ENCODE measurements around the gene TICAM2. TPM values are rescaled to one million over a fixed set of nuclear protein-coding genes. Genes with fewer than 3 reads are reported as not detected.
A peak's percentile ranks its signal among the peaks of the same experiment; 100 is the strongest.

Gene TICAM2
- total and polyA plus RNA-seq, 9 of the 15 experiments (the other 6 are each of a cell fraction or from before 2014, with no cell fraction given) = 0.15 to 1.8 (median 0.98) TPM

DNA sequence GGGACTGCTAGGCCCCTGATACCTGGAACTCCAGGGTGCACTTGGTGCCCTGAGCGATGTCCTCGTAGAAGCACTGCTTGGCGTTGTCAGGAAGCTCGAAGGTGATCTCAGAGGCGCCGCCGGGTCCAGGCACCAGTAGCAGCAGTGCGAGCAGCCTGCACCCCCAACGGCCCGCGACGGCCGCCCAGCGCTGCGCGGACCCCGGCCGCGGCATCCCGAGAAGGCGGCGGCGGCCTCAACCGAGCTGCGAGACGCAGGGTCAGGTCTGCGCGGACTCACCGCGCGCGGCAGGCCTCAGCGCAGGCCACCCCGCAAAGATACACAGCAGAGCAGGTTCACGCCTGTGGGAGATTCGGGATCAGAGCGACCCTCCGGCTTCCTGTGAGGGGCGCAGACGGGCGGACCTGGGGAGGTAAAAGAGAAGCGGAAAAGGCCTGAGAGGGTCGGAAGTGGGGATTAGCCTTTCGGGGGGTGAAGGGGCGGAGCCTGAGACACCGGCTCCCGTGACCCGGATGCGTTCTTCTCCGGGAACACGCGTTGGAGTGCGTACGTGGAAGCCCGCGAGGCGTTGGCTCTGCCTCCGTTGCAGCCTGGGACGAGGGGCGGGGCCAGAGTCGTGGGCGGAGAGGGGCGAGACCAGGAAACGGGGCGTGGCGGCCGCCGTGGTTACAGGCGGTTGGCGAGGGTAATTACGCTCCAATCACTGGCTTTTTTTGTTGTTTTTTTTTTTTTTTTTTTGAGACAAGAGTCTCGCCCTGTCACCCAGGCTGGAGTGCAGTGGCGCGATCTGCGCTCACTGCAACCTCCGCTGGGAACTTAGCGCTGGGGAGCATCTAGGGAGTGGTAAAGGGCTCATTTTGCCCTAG, 23.5 kb upstream of the TICAM2 start, which contains the start of gene TMED7 (continued):
- TF ChIP-seq, protein P1, sequence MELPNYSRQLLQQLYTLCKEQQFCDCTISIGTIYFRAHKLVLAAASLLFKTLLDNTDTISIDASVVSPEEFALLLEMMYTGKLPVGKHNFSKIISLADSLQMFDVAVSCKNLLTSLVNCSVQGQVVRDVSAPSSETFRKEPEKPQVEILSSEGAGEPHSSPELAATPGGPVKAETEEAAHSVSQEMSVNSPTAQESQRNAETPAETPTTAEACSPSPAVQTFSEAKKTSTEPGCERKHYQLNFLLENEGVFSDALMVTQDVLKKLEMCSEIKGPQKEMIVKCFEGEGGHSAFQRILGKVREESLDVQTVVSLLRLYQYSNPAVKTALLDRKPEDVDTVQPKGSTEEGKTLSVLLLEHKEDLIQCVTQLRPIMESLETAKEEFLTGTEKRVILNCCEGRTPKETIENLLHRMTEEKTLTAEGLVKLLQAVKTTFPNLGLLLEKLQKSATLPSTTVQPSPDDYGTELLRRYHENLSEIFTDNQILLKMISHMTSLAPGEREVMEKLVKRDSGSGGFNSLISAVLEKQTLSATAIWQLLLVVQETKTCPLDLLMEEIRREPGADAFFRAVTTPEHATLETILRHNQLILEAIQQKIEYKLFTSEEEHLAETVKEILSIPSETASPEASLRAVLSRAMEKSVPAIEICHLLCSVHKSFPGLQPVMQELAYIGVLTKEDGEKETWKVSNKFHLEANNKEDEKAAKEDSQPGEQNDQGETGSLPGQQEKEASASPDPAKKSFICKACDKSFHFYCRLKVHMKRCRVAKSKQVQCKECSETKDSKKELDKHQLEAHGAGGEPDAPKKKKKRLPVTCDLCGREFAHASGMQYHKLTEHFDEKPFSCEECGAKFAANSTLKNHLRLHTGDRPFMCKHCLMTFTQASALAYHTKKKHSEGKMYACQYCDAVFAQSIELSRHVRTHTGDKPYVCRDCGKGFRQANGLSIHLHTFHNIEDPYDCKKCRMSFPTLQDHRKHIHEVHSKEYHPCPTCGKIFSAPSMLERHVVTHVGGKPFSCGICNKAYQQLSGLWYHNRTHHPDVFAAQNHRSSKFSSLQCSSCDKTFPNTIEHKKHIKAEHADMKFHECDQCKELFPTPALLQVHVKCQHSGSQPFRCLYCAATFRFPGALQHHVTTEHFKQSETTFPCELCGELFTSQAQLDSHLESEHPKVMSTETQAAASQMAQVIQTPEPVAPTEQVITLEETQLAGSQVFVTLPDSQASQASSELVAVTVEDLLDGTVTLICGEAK (IDR thresholded peaks at IDR 0.05) = peak; percentile 92
- TF ChIP-seq, protein P1 (CRISPR knock-in tag; IDR thresholded peaks at IDR 0.05) = no peak; the same call in 1 of the 2 replicates
- TF ChIP-seq RBFOX2 (IDR thresholded peaks at IDR 0.05; ENCODE audit: low read depth, low read length) (peak; percentile 98), SAP30 (IDR thresholded peaks at IDR 0.05; ENCODE audit: borderline replicate concordance, insufficient read depth, low read depth, low read length, poor library complexity, severe bottlenecking) (peak; percentile 31), MYNN (IDR thresholded peaks at IDR 0.05) (peak; percentile 72; the same call in 1 of the 2 replicates), MYNN (CRISPR knock-in tag; IDR thresholded peaks at IDR 0.05) (no peak), CREB1 (IDR thresholded peaks at IDR 0.05) (peak; percentile 64), CREB1 (CRISPR knock-in tag; IDR thresholded peaks at IDR 0.05) (peak; percentile 70), KDM5B (IDR thresholded peaks at IDR 0.05; ENCODE audit: insufficient replicate concordance, low read depth, low read length) (peak; percentile 96), ZNF589 (CRISPR knock-in tag; IDR thresholded peaks at IDR 0.05; ENCODE audit: low read depth) (no peak), PCBP1 (IDR thresholded peaks at IDR 0.05; ENCODE audit: low read depth, low read length, poor library complexity, severe bottlenecking) (peak; percentile 64), MTA3 (IDR thresholded peaks at IDR 0.05; ENCODE audit: borderline replicate concordance) (peak; percentile 39; the same call in 1 of the 2 replicates)
- TF ChIP-seq, protein P2, sequence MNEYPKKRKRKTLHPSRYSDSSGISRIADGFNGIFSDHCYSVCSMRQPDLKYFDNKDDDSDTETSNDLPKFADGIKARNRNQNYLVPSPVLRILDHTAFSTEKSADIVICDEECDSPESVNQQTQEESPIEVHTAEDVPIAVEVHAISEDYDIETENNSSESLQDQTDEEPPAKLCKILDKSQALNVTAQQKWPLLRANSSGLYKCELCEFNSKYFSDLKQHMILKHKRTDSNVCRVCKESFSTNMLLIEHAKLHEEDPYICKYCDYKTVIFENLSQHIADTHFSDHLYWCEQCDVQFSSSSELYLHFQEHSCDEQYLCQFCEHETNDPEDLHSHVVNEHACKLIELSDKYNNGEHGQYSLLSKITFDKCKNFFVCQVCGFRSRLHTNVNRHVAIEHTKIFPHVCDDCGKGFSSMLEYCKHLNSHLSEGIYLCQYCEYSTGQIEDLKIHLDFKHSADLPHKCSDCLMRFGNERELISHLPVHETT (CRISPR knock-in tag; conservative IDR thresholded peaks at IDR 0.05 in 1 of 2, IDR thresholded peaks at IDR 0.05 in 1 of 2) = peak in 1 of 2 experiments; percentile 69; a peak in 2 of 4 replicates
- TF ChIP-seq, protein P3, sequence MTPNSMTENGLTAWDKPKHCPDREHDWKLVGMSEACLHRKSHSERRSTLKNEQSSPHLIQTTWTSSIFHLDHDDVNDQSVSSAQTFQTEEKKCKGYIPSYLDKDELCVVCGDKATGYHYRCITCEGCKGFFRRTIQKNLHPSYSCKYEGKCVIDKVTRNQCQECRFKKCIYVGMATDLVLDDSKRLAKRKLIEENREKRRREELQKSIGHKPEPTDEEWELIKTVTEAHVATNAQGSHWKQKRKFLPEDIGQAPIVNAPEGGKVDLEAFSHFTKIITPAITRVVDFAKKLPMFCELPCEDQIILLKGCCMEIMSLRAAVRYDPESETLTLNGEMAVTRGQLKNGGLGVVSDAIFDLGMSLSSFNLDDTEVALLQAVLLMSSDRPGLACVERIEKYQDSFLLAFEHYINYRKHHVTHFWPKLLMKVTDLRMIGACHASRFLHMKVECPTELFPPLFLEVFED (CRISPR knock-in tag; conservative IDR thresholded peaks at IDR 0.05) = no peak
